GM12865 (cell line): ENCODE results near the gene NME4.

ENCODE experiments used
- DNase-seq: peaks from one replicate; pipeline ENCODE4 v3.0.0; 2010; ENCODE audit warnings: low read depth
- H3K4me3 ChIP-seq: 2 replicates; pipeline ENCODE4 v1.5.1; 2011; ENCODE audit warnings: mild to moderate bottlenecking, low read depth, low read length, control low read depth
- CTCF ChIP-seq: IDR thresholded peaks from 2 replicates; pipeline ENCODE4 v1.5.1; 2011; ENCODE audit warnings: low read length, control low read depth, low read depth, inconsistent platforms; ENCODE audit not compliant: insufficient read depth; ENCODE audit errors: missing control alignments

The NME4 gene

GRCh38 chr16:379183-379960 is 17.6 kb upstream of the NME4 start:
- DNase-seq, result no peak
- TF ChIP-seq CTCF, result no peak
- no peak overlapping the region for H3K4me3 ChIP-seq

- no peak for TF ChIP-seq CTCF
- DNase-seq, result no peak
- H3K4me3 ChIP-seq, result peak overlapping the region; percentile 88; the same call in 1 of the 2 replicates
These were observed 16.8 kb upstream of the NME4 start for GRCh38 chr16:379961-380761.

GRCh38 chr16:380762-381011 is 16.3 kb upstream of the NME4 start:
- no peak for TF ChIP-seq CTCF
- H3K4me3 ChIP-seq, result peak overlapping the region; percentile 88
- no peak for DNase-seq

- DNase-seq, result peak; percentile 43
- no peak for TF ChIP-seq CTCF
- peak overlapping the region; percentile 88 for H3K4me3 ChIP-seq
These were observed 15.8 kb upstream of the NME4 start for GRCh38 chr16:381012-381788.

- no peak for TF ChIP-seq CTCF
- H3K4me3 ChIP-seq, result peak within 1 kb of the TSS; percentile 93
- peak; percentile 84 for DNase-seq
These were observed 14.9 kb upstream of the NME4 start, which contains the start of gene PGAP6 for GRCh38 chr16:381789-382717. Gene PGAP6, minus strand, starts transcription at chr16:381978. Its CDS starts 157 bp downstream, at chr16:381821.
